Measurements from ENCODE around the gene ALK. TPM values are rescaled to one million over a fixed set of nuclear protein-coding genes. Genes with fewer than 3 reads are reported as not detected.
A peak's percentile ranks its signal among the peaks of the same experiment; 100 is the strongest.

Gene ALK
- polyA plus RNA-seq, 1 of the 3 experiments (the other 2 are of a cell fraction), result 0.30 TPM

DNA sequence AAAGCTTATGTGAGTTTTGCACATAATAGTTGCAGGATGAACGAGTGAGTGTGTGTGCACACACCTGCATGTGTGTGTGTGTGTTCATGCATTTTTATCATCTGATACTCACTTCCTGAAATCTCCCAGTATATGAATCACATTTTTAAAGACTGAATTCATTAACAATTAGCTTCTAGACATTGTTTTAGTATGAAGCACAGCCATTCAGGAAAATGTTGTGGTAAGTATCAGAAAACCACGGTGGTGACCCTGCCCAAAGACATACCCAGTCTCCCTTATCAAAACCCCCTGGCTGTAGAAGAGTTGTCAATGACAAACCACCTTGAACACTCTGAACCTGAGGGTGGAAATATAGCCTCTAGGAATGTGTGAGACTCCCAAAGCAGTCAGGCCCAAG is 220.8 kb downstream of the ALK start:
- Histone ChIP-seq H3K4me3 (ENCODE audit: low read depth in 2 of 2, low read length in 1 of 2) (no peak overlapping the region), H3K36me3 (replicated peaks in 1 of 2; ENCODE audit: control insufficient read depth in 1 of 2, insufficient read depth in 2 of 2, low read length in 1 of 2) (no peaks in the 10 kb centered on the region), H3K9me2 (no peaks in the 10 kb centered on the region), H2AFZ (ENCODE audit: low read depth) (no peak overlapping the region), H3K9ac (no peak overlapping the region), H3K9me3 (no peaks in the 10 kb centered on the region), H3K27me3 (ENCODE audit: insufficient read depth) (no peaks in the 10 kb centered on the region), H3K4me2 (no peak overlapping the region; the same call in 1 of the 2 replicates), H3F3A (replicated peaks; ENCODE audit: insufficient read depth) (no peaks in the 10 kb centered on the region), H3K4me1 (ENCODE audit: control insufficient read depth in 1 of 2, insufficient read depth in 2 of 2, low read depth in 1 of 2, low read length in 1 of 2) (peaks cover 0 to 14% of the 10 kb centered on the region in 2 experiments; a peak in 1 of 4 replicates), H4K20me1 (ENCODE audit: insufficient read depth) (no peaks in the 10 kb centered on the region), H3K79me2 (ENCODE audit: insufficient read depth) (no peaks in the 10 kb centered on the region), H3K27ac (ENCODE audit: low read depth in 2 of 2, low read length in 1 of 2) (no peak overlapping the region; a peak in 1 of 4 replicates)
- no peak for DNase-seq
- TF ChIP-seq FOSL2 (IDR thresholded peaks at IDR 0.05; ENCODE audit: borderline replicate concordance, low read depth) (peak; percentile 8; the same call in 1 of the 2 replicates), USF1 (IDR thresholded peaks at IDR 0.05; ENCODE audit: borderline replicate concordance, low read depth) (no peak)
- CTCF ChIA-PET, result interaction anchor here (0.7 to 0.9 kb wide), 3 partner anchors 98 to 392 kb away, joined by 3 read pairs; no protein-coding TSS in a partner anchor
- POLR2A ChIA-PET, result no interaction called here
- 31% methylated on average over 2 of the region's 2 CpGs for WGBS (ENCODE audit: low lambda C conversion rate)

DNA sequence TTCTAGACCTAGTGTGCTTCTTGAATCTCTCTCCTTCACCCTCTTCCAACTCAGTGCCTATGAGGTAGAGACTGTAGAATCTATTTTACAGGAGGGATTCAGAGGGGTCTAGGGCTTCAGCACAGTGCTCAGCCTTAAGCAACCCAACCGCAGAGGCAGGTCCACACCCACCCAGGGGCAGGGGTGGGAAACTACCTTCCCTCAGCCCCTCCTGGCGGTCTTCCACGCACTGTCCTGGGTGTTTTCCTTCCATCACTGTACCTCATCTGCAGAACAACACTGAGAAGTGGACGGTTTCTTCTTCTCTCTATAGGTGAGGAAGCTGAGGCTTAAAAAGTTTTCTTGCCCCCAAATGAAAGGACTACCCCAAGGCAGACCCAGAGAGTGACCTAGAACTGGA is 222.3 kb downstream of the ALK start:
- 40% methylated on average over 4 of the region's 4 CpGs for WGBS (ENCODE audit: low lambda C conversion rate)
- Histone ChIP-seq H3K4me3 (ENCODE audit: low read depth in 2 of 2, low read length in 1 of 2) (no peak overlapping the region), H3K27me3 (ENCODE audit: insufficient read depth) (no peaks in the 10 kb centered on the region), H3K4me2 (no peak overlapping the region), H3K79me2 (ENCODE audit: insufficient read depth) (no peaks in the 10 kb centered on the region), H3K9me3 (no peaks in the 10 kb centered on the region), H2AFZ (ENCODE audit: low read depth) (no peak overlapping the region), H3K36me3 (replicated peaks in 1 of 2; ENCODE audit: control insufficient read depth in 1 of 2, insufficient read depth in 2 of 2, low read length in 1 of 2) (peaks cover 0 to 3% of the 10 kb centered on the region in 2 experiments), H3K9ac (no peak overlapping the region), H3F3A (replicated peaks; ENCODE audit: insufficient read depth) (no peaks in the 10 kb centered on the region), H3K9me2 (no peaks in the 10 kb centered on the region), H3K4me1 (ENCODE audit: control insufficient read depth in 1 of 2, insufficient read depth in 2 of 2, low read depth in 1 of 2, low read length in 1 of 2) (peaks cover 0 to 11% of the 10 kb centered on the region in 2 experiments; a peak in 1 of 4 replicates), H4K20me1 (ENCODE audit: insufficient read depth) (no peaks in the 10 kb centered on the region), H3K27ac (ENCODE audit: low read depth in 2 of 2, low read length in 1 of 2) (peak overlapping the region in 1 of 2 experiments; percentile 18; a peak in 1 of 4 replicates)
- ChIA-PET POLR2A (no interaction called here), CTCF (no interaction called here)
- TF ChIP-seq RFX5 (IDR thresholded peaks at IDR 0.05; ENCODE audit: low read length) (no peak), POLR2AphosphoS5 (IDR thresholded peaks at IDR 0.05; ENCODE audit: low read depth, low read length) (no peak), MXI1 (IDR thresholded peaks at IDR 0.05; ENCODE audit: low read depth, low read length) (no peak), JUND (IDR thresholded peaks at IDR 0.05) (no peak), USF1 (IDR thresholded peaks at IDR 0.05; ENCODE audit: borderline replicate concordance, low read depth) (no peak), GATA2 (CRISPR knock-in tag; IDR thresholded peaks at IDR 0.05) (no peak), EP300 (IDR thresholded peaks at IDR 0.05; ENCODE audit: borderline replicate concordance in 1 of 2, low read depth in 1 of 2, low read length in 1 of 2) (no peak), ELF1 (IDR thresholded peaks at IDR 0.05) (no peak)
- no peak for DNase-seq

DNA sequence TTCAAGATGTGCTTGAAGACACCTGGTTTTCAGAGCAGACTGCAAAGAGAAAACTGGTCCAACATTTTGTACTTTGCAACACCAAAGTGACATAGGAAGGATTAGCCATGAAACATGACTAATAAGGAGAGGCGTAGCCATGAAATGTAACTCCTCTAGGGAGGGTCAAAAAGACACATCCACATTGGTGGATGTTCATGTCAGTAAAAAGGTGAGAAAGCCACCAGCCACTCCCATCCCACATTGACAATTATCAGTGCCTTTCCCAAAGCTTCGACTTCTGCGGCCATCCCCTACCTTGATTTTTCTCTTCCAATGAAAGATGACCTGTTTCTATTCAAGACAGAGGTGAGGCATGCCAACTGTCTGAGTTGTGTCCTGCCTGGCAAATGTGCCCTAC is 223.2 kb downstream of the ALK start:
- no peaks in the 10 kb centered on the region for H3K9me3 ChIP-seq
- H3K4me2 ChIP-seq, result no peak overlapping the region
- peaks cover 0 to 7% of the 10 kb centered on the region in 2 experiments; a peak in 1 of 4 replicates for H3K4me1 ChIP-seq (ENCODE audit: control insufficient read depth in 1 of 2, insufficient read depth in 2 of 2, low read depth in 1 of 2, low read length in 1 of 2)
- H3K79me2 ChIP-seq (ENCODE audit: insufficient read depth), result no peaks in the 10 kb centered on the region
- CTCF ChIA-PET, result interaction anchor here (1.0 to 1.6 kb wide), 2 partner anchors 8 to 22 kb away, joined by 3 read pairs; no protein-coding TSS in a partner anchor
- peak overlapping the region in 1 of 2 experiments; percentile 12; a peak in 1 of 4 replicates for H3K27ac ChIP-seq (ENCODE audit: low read depth in 2 of 2, low read length in 1 of 2)
- WGBS (ENCODE audit: low lambda C conversion rate), result 72% methylated on average over 3 of the region's 3 CpGs
- no peaks in the 10 kb centered on the region for H3F3A ChIP-seq (replicated peaks; ENCODE audit: insufficient read depth)
- no peaks in the 10 kb centered on the region for H3K27me3 ChIP-seq (ENCODE audit: insufficient read depth)
- H3K4me3 ChIP-seq (ENCODE audit: low read depth in 2 of 2, low read length in 1 of 2), result no peak overlapping the region
- H3K9ac ChIP-seq, result no peak overlapping the region
- no peak for DNase-seq
- H3K36me3 ChIP-seq (replicated peaks in 1 of 2; ENCODE audit: control insufficient read depth in 1 of 2, insufficient read depth in 2 of 2, low read length in 1 of 2), result peaks cover 0 to 5% of the 10 kb centered on the region in 2 experiments
- H3K9me2 ChIP-seq, result no peaks in the 10 kb centered on the region
- no peak overlapping the region for H2AFZ ChIP-seq (ENCODE audit: low read depth)
- H4K20me1 ChIP-seq (ENCODE audit: insufficient read depth), result no peaks in the 10 kb centered on the region
- POLR2A ChIA-PET, result no interaction called here
- no peak for TF ChIP-seq USF2 (IDR thresholded peaks at IDR 0.05; ENCODE audit: borderline replicate concordance, low read depth, low read length)
- no peak for TF ChIP-seq NRF1 (IDR thresholded peaks at IDR 0.05; ENCODE audit: low read depth, low read length)
- no peak for TF ChIP-seq CHD2 (IDR thresholded peaks at IDR 0.05; ENCODE audit: low read length, partially characterized antibody)
- TF ChIP-seq, protein P1, sequence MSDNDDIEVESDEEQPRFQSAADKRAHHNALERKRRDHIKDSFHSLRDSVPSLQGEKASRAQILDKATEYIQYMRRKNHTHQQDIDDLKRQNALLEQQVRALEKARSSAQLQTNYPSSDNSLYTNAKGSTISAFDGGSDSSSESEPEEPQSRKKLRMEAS (IDR thresholded peaks at IDR 0.05; ENCODE audit: low read depth), result no peak
- no peak for TF ChIP-seq FOSL2 (IDR thresholded peaks at IDR 0.05; ENCODE audit: borderline replicate concordance, low read depth)
- TF ChIP-seq USF1 (IDR thresholded peaks at IDR 0.05; ENCODE audit: borderline replicate concordance, low read depth), result no peak
- TF ChIP-seq JUND (IDR thresholded peaks at IDR 0.05), result no peak
- TF ChIP-seq ZBTB33 (IDR thresholded peaks at IDR 0.05; ENCODE audit: borderline replicate concordance, low read depth), result no peak
- TF ChIP-seq YY1 (IDR thresholded peaks at IDR 0.05; ENCODE audit: low read depth), result no peak
